Stimulated activated CD4-positive, alpha-beta T cell treated with anti-CD3 and anti-CD28 coated beads, Interleukin-1b, Interleukin-23, amount 100 ng/mL, for 1 hour (primary cell): Measurements from ENCODE around the gene EIF5B.
"Not testable (repeated sequence)": the region's sequence is repeated elsewhere in the genome, so short reads cannot be mapped to it uniquely, and the experiment has no call there.

ENCODE experiments used
- DNase-seq, 2 donors: peaks; one replicate each; pipeline ENCODE4 v3.0.0-alpha.2; 2020; ENCODE audit warnings: low read depth in 2 of 2

Gene EIF5B

GRCh38 chr2:99365661-99366060 is 28.5 kb downstream of the EIF5B start:
- DNase-seq = no peak

- DNase-seq = not testable (repeated sequence)
Measured at GRCh38 chr2:99368854-99369253, 31.7 kb downstream of the EIF5B start.

GRCh38 chr2:99373144-99373543 is 36.0 kb downstream of the EIF5B start:
- no peak for DNase-seq

- no peak for DNase-seq
Measured at GRCh38 chr2:99374747-99375146, 37.6 kb downstream of the EIF5B start.

GRCh38 chr2:99376254-99376864 is 39.2 kb downstream of the EIF5B start:
- DNase-seq = no peak

GRCh38 chr2:99377879-99378278 is 40.7 kb downstream of the EIF5B start:
- DNase-seq = no peak

- DNase-seq = no peak
Measured at GRCh38 chr2:99380376-99381010, 43.3 kb downstream of the EIF5B start.

GRCh38 chr2:99382143-99382542 is 45.0 kb downstream of the EIF5B start:
- no peak for DNase-seq

- DNase-seq = no peak
Measured at GRCh38 chr2:99386011-99386410, 48.8 kb downstream of the EIF5B start.

- DNase-seq = no peak
Measured at GRCh38 chr2:99388892-99389291, 51.7 kb downstream of the EIF5B start.

GRCh38 chr2:99389371-99389770 is 52.2 kb downstream of the EIF5B start:
- no peak for DNase-seq

GRCh38 chr2:99389946-99390345 is 52.8 kb downstream of the EIF5B start:
- no peak for DNase-seq

GRCh38 chr2:99395589-99396130 is 58.5 kb downstream of the EIF5B start:
- no peak for DNase-seq

- DNase-seq = no peak
Measured at GRCh38 chr2:99397266-99397920, 60.2 kb downstream of the EIF5B start.

GRCh38 chr2:99398303-99398702 is 61.1 kb downstream of the EIF5B start:
- no peak for DNase-seq

- DNase-seq = no peak
Measured at GRCh38 chr2:99399063-99399462, 61.9 kb downstream of the EIF5B start.

- no peak for DNase-seq
Measured at GRCh38 chr2:99399795-99400194, 62.6 kb downstream of the EIF5B start.

- DNase-seq = no peak
Measured at GRCh38 chr2:99401841-99402240, 64.7 kb downstream of the EIF5B start.

GRCh38 chr2:99403084-99403483 is 65.9 kb downstream of the EIF5B start:
- no peak for DNase-seq

GRCh38 chr2:99403524-99403923 is 66.3 kb downstream of the EIF5B start:
- DNase-seq = no peak

GRCh38 chr2:99404039-99404796 is 67.0 kb downstream of the EIF5B start:
- no peak for DNase-seq
